AG10803 (cell line): ENCODE measurements around the gene GRIK3.

ENCODE experiments used
- DNase-seq: peaks from one replicate; pipeline ENCODE4 v3.0.0; 2010; ENCODE audit warnings: low read depth
- H3K4me3 ChIP-seq: 2 replicates; pipeline ENCODE4 v1.5.1; 2011; ENCODE audit warnings: mild to moderate bottlenecking, low read length, control low read depth
- TF ChIP-seq, protein P1 (sequence below): conservative IDR thresholded peaks from 2 replicates; pipeline ENCODE4 v1.5.1; 2011; ENCODE audit warnings: mild to moderate bottlenecking, low read length, control low read depth, inconsistent platforms

GRIK3 gene

DNA sequence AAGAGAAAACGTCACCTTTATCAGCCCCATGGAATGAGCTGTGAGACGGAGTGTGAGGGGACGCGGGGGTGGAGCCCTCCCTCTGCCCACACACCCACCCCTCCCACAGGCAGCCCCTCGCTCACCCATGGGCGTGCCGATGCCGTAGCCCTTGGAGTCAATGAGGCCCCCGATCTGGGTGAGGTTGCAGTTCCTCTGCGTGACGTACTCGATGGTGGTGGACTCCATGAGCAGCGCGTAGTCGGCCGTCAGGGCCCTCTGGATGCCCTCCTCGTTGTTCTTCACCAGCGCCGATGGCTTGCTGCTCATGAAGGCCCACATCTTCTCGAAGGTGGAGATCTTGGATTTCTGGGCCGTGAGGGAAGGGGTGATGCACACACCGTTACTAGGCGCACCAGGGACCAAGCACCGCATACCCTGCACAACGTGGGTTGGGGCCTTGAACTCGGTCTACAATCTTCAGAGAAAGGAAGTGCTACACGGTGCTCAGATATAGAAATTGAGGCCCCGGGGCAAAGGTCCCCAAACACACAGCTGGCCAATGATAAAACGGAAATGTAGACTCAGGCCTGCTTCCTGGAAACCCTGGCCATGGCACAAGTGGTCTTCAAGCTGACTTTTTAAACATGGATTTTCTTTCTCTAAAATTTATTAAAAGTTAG lies 228.2 kb downstream of the GRIK3 start:
- no peak for DNase-seq
- TF ChIP-seq, protein P1, sequence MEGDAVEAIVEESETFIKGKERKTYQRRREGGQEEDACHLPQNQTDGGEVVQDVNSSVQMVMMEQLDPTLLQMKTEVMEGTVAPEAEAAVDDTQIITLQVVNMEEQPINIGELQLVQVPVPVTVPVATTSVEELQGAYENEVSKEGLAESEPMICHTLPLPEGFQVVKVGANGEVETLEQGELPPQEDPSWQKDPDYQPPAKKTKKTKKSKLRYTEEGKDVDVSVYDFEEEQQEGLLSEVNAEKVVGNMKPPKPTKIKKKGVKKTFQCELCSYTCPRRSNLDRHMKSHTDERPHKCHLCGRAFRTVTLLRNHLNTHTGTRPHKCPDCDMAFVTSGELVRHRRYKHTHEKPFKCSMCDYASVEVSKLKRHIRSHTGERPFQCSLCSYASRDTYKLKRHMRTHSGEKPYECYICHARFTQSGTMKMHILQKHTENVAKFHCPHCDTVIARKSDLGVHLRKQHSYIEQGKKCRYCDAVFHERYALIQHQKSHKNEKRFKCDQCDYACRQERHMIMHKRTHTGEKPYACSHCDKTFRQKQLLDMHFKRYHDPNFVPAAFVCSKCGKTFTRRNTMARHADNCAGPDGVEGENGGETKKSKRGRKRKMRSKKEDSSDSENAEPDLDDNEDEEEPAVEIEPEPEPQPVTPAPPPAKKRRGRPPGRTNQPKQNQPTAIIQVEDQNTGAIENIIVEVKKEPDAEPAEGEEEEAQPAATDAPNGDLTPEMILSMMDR = no peak
- no peak overlapping the region for H3K4me3 ChIP-seq

DNA sequence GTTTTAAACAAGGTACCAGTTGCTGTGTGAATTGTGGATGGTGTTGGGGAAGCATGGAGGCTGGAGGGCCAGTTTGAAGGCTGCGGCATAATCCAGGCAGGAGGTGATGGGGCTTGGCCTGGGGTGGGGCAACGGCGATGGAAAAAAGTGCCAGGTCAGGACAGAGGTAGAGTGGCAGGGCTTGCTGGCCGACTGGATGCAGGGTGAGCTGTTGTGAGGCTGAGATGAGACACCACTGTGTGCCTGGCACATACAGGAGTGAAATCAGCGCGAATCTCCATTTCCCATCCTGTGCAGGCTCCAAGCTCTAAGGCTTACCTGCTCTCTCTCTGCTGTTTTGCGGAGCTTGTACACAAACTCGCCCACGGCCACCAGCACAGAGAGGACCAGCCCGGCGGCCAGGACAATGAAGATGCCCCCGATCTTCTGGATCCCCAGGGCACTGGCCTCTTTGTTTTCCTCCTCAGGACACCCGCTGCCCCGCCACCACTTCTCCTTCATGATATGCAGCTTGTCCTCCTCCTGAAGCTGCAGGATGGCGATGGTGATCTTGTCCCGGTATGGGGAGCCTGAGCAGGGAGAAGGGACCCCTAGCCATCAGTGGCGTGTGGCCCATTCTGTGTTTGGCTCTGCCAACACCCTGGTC lies 229.5 kb downstream of the GRIK3 start:
- TF ChIP-seq, protein P1 = no peak
- DNase-seq = no peak
- no peak overlapping the region for H3K4me3 ChIP-seq

DNA sequence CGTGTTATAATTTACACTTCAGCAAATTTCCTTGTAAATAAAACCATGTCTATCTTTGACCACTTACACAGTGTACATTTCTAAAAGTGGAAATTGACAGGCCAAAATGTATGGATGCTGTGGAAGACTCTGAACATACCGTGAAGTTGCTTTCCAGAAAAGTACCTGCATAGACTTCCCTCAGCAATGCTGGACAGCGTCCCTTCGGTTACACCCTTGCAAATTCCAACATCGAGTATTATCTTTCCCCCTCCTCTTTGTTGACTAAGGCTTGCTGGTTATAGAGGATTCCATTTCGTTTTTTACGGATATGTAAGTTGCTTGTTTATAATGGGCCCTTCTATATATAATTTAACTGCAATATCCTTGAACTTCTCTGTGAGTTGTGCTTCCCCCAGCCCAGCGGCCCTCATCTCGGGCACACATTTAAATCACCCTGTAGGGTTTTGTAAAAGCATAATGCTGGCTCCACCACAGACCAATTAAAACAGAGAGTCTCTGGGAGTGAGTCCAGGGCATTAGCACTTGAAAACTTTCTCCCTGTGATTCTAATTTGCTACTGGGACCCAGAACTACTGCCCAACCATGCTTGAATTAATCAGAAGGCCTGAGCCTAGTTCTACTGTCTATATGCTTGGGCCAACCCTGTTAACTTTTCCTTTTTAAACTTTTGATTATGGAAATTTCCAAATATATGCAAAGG lies 230.3 kb downstream of the GRIK3 start:
- TF ChIP-seq, protein P1 = no peak
- H3K4me3 ChIP-seq = no peak overlapping the region
- DNase-seq = no peak

DNA sequence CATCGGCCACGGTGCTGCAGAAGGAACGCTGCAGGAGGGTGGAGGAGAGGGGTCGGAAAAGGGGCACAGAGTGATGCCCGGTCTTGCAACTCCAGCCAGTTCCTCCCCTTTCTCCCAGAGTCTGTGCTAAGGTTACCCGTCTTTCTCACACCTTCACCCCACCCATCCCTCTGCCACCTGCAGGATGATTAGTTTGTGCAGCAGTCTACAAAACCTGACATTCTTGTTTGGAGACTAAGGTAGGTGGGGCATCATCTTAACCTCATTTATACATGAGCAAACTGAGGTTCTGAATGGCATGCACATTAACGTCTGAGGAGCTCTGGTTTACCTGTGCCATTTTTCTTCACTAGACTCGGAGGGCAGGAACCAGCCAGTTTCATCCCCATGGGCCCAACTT lies 232.3 kb downstream of the GRIK3 start:
- DNase-seq = no peak
- no peak overlapping the region for H3K4me3 ChIP-seq
- TF ChIP-seq, protein P1 = no peak

DNA sequence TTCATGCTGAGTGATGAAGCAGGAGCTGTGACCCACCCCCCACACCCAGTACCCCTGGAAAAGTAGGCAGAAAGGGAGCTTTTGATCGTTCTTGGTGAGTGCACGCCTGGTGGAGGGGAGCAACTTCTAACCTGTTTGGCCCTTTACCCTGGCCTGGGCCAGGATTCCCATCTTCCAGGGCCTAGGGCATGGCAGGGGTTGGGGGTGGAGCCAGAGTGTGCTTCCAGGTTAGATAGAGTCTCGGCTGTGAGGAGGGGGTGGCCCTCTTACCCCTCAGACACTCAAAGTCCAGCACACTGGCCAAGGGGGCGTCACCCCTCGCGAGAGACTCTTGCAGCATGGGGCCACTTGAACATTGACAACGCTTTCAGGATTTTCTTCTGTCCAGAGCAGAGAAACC lies 236.6 kb downstream of the GRIK3 start:
- TF ChIP-seq, protein P1 = no peak

DNA sequence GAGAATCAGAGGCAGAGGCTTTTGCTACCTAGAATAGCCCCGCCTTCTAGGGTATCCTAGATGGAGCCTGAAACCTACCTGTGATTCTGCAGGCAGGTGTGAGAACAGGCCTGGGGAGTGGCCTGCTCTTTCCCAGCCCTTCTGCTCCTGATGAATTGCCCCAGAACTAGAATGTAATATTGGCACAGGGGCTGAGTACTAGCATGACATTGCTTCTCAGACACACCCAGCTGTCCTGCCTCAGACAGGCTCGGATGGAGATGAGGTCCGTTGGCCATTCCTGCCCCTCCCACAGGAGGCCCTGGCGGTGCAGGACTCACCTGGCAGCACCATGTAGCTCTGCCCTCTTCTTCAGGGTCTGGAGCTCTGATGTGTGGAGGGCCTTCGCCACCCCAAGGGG lies 237.6 kb downstream of the GRIK3 start:
- no peak overlapping the region for H3K4me3 ChIP-seq
- TF ChIP-seq, protein P1 = no peak
- DNase-seq = no peak

More for the DNA sequence above, 236.6 kb downstream of the GRIK3 start:
- no peak for DNase-seq
- no peak overlapping the region for H3K4me3 ChIP-seq
